Measurements from ENCODE around the gene PLK5. TPM values are rescaled to one million over a fixed set of nuclear protein-coding genes. Genes with fewer than 3 reads are reported as not detected.

Gene PLK5
- total and polyA plus RNA-seq, 2 donors (not counting 1 experiment from before 2014, with no cell fraction given) = not detected

- TF ChIP-seq EZH2 (IDR thresholded peaks at IDR 0.05; ENCODE audit: low read length, missing control alignments) = no peak
- TF ChIP-seq, protein P1, sequence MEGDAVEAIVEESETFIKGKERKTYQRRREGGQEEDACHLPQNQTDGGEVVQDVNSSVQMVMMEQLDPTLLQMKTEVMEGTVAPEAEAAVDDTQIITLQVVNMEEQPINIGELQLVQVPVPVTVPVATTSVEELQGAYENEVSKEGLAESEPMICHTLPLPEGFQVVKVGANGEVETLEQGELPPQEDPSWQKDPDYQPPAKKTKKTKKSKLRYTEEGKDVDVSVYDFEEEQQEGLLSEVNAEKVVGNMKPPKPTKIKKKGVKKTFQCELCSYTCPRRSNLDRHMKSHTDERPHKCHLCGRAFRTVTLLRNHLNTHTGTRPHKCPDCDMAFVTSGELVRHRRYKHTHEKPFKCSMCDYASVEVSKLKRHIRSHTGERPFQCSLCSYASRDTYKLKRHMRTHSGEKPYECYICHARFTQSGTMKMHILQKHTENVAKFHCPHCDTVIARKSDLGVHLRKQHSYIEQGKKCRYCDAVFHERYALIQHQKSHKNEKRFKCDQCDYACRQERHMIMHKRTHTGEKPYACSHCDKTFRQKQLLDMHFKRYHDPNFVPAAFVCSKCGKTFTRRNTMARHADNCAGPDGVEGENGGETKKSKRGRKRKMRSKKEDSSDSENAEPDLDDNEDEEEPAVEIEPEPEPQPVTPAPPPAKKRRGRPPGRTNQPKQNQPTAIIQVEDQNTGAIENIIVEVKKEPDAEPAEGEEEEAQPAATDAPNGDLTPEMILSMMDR (conservative IDR thresholded peaks at IDR 0.05 in 1 of 2, IDR thresholded peaks at IDR 0.05 in 1 of 2; ENCODE audit: low read depth in 1 of 2, low read length in 2 of 2) = no peak
- no peak for DNase-seq (ENCODE audit: low read depth in 2 of 2)
- H3K27ac ChIP-seq (ENCODE audit: insufficient read depth, low read length) = no peak overlapping the region
- no peak overlapping the region for H3K9ac ChIP-seq (ENCODE audit: insufficient read depth, low read length)
- no peaks in the 10 kb centered on the region for H3K4me1 ChIP-seq (ENCODE audit: control insufficient read depth, extremely low read depth, insufficient read depth, low read length)
- no peak overlapping the region for H2AFZ ChIP-seq (ENCODE audit: low read length)
- no peak overlapping the region for H3K4me2 ChIP-seq (ENCODE audit: extremely low read depth, insufficient read depth, low read length)
- no peaks in the 10 kb centered on the region for H4K20me1 ChIP-seq (ENCODE audit: control insufficient read depth, extremely low read depth, insufficient read depth, low read length)
- no peaks in the 10 kb centered on the region for H3K9me3 ChIP-seq (ENCODE audit: control insufficient read depth, insufficient read depth, low read depth, low read length)
- no peak overlapping the region for H3K4me3 ChIP-seq (replicated peaks in 1 of 4; ENCODE audit: control extremely low read depth in 1 of 4, insufficient read depth in 1 of 4, low read depth in 3 of 4, low read length in 4 of 4)
- peaks cover 6% of the 10 kb centered on the region for H3K79me2 ChIP-seq (ENCODE audit: control insufficient read depth, insufficient read depth, low read length)
- no peaks in the 10 kb centered on the region for H3K27me3 ChIP-seq (ENCODE audit: control insufficient read depth, insufficient read depth, low read length)
- H3K36me3 ChIP-seq (ENCODE audit: control insufficient read depth, insufficient read depth, low read length) = no peaks in the 10 kb centered on the region
Observed at GRCh38 chr19:1482361-1483130, 41.3 kb upstream of the PLK5 start.

- no peaks in the 10 kb centered on the region for H3K27me3 ChIP-seq (ENCODE audit: control insufficient read depth, insufficient read depth, low read length)
- peaks cover 4% of the 10 kb centered on the region for H3K79me2 ChIP-seq (ENCODE audit: control insufficient read depth, insufficient read depth, low read length)
- H3K4me2 ChIP-seq (ENCODE audit: extremely low read depth, insufficient read depth, low read length) = no peak overlapping the region
- no peaks in the 10 kb centered on the region for H3K36me3 ChIP-seq (ENCODE audit: control insufficient read depth, insufficient read depth, low read length)
- no peak overlapping the region for H2AFZ ChIP-seq (ENCODE audit: low read length)
- H4K20me1 ChIP-seq (ENCODE audit: control insufficient read depth, extremely low read depth, insufficient read depth, low read length) = no peaks in the 10 kb centered on the region
- no peak overlapping the region for H3K4me3 ChIP-seq (replicated peaks in 1 of 4; ENCODE audit: control extremely low read depth in 1 of 4, insufficient read depth in 1 of 4, low read depth in 3 of 4, low read length in 4 of 4)
- H3K4me1 ChIP-seq (ENCODE audit: control insufficient read depth, extremely low read depth, insufficient read depth, low read length) = no peaks in the 10 kb centered on the region
- no peak overlapping the region for H3K27ac ChIP-seq (ENCODE audit: insufficient read depth, low read length)
- DNase-seq (ENCODE audit: low read depth in 2 of 2) = no peak
- H3K9me3 ChIP-seq (ENCODE audit: control insufficient read depth, insufficient read depth, low read depth, low read length) = no peaks in the 10 kb centered on the region
- TF ChIP-seq, protein P1 (conservative IDR thresholded peaks at IDR 0.05 in 1 of 2, IDR thresholded peaks at IDR 0.05 in 1 of 2; ENCODE audit: low read depth in 1 of 2, low read length in 2 of 2) = no peak
- TF ChIP-seq EZH2 (IDR thresholded peaks at IDR 0.05; ENCODE audit: low read length, missing control alignments) = no peak
- no peak overlapping the region for H3K9ac ChIP-seq (ENCODE audit: insufficient read depth, low read length)
Observed at GRCh38 chr19:1483131-1483978, 40.5 kb upstream of the PLK5 start.

- Histone ChIP-seq H3K4me1 (ENCODE audit: control insufficient read depth, extremely low read depth, insufficient read depth, low read length) (no peaks in the 10 kb centered on the region), H3K27ac (ENCODE audit: insufficient read depth, low read length) (no peak overlapping the region), H3K4me3 (replicated peaks in 1 of 4; ENCODE audit: control extremely low read depth in 1 of 4, insufficient read depth in 1 of 4, low read depth in 3 of 4, low read length in 4 of 4) (no peak overlapping the region), H3K27me3 (ENCODE audit: control insufficient read depth, insufficient read depth, low read length) (no peaks in the 10 kb centered on the region), H3K9me3 (ENCODE audit: control insufficient read depth, insufficient read depth, low read depth, low read length) (no peaks in the 10 kb centered on the region), H3K79me2 (ENCODE audit: control insufficient read depth, insufficient read depth, low read length) (no peaks in the 10 kb centered on the region), H3K36me3 (ENCODE audit: control insufficient read depth, insufficient read depth, low read length) (no peaks in the 10 kb centered on the region), H2AFZ (ENCODE audit: low read length) (no peak overlapping the region), H3K9ac (ENCODE audit: insufficient read depth, low read length) (no peak overlapping the region), H4K20me1 (ENCODE audit: control insufficient read depth, extremely low read depth, insufficient read depth, low read length) (no peaks in the 10 kb centered on the region), H3K4me2 (ENCODE audit: extremely low read depth, insufficient read depth, low read length) (no peak overlapping the region)
- no peak for DNase-seq (ENCODE audit: low read depth in 2 of 2)
- TF ChIP-seq, protein P1 (conservative IDR thresholded peaks at IDR 0.05 in 1 of 2, IDR thresholded peaks at IDR 0.05 in 1 of 2; ENCODE audit: low read depth in 1 of 2, low read length in 2 of 2) = no peak
- no peak for TF ChIP-seq EZH2 (IDR thresholded peaks at IDR 0.05; ENCODE audit: low read length, missing control alignments)
Observed at GRCh38 chr19:1483979-1484428, 39.9 kb upstream of the PLK5 start.
